ENCODE data around the gene GON7. TPM values are rescaled to one million over a fixed set of nuclear protein-coding genes. Genes with fewer than 3 reads are reported as not detected.
"Not testable (repeated sequence)": the region's sequence is repeated elsewhere in the genome, so short reads cannot be mapped to it uniquely, and the experiment has no call there.

The GON7 gene
- polyA plus RNA-seq (ENCODE audit: insufficient read length): 6.8 TPM

GRCh38 chr14:93206793-93207467 is at the start of gene GON7, which contains the start of gene UBR7:
Gene GON7 (minus strand): TSS chr14:93207065. CDS start chr14:93207037, 28 bp downstream.
Gene UBR7 (plus strand): TSS chr14:93207256. CDS start chr14:93207292, 36 bp downstream.
- DNase-seq: peak; percentile 97

- no peak for DNase-seq
These were observed 42.4 kb upstream of the GON7 start for GRCh38 chr14:93249128-93249831.

GRCh38 chr14:93246534-93246933 is 39.7 kb upstream of the GON7 start:
- DNase-seq: no peak

- DNase-seq: no peak
These were observed 39.0 kb upstream of the GON7 start for GRCh38 chr14:93245764-93246420.

- no peak for DNase-seq
These were observed 33.8 kb upstream of the GON7 start for GRCh38 chr14:93240678-93241000.

- no peak for DNase-seq
These were observed 33.2 kb upstream of the GON7 start for GRCh38 chr14:93239869-93240677.

GRCh38 chr14:93234798-93235197 is 27.9 kb upstream of the GON7 start:
- DNase-seq: no peak

- DNase-seq: not testable (repeated sequence)
These were observed 26.2 kb upstream of the GON7 start for GRCh38 chr14:93233078-93233477.

GRCh38 chr14:93232159-93232558 is 25.3 kb upstream of the GON7 start:
- no peak for DNase-seq

GRCh38 chr14:93231129-93231979 is 24.5 kb upstream of the GON7 start:
- no peak for DNase-seq

GRCh38 chr14:93230539-93230938 is 23.7 kb upstream of the GON7 start:
- DNase-seq: no peak

- no peak for DNase-seq
These were observed 21.7 kb upstream of the GON7 start for GRCh38 chr14:93228550-93228949.

GRCh38 chr14:93223565-93223964 is 16.7 kb upstream of the GON7 start:
- DNase-seq: no peak

- no peak for DNase-seq
These were observed 13.6 kb upstream of the GON7 start for GRCh38 chr14:93220509-93220908.

GRCh38 chr14:93219103-93219726 is 12.3 kb upstream of the GON7 start:
- no peak for DNase-seq

- DNase-seq: no peak
These were observed 7.7 kb upstream of the GON7 start for GRCh38 chr14:93214598-93214997.

GRCh38 chr14:93212432-93212831 is 5.6 kb upstream of the GON7 start:
- no peak for DNase-seq

- peak; percentile 64 for DNase-seq
These were observed 823 bp upstream of the GON7 start for GRCh38 chr14:93207468-93208308.

- DNase-seq: no peak
These were observed 5.6 kb downstream of the GON7 start for GRCh38 chr14:93201155-93201704.

GRCh38 chr14:93200553-93200952 is 6.3 kb downstream of the GON7 start:
- DNase-seq: no peak
